OCI-LY1 (cell line): ENCODE data around the gene FUT8.

Source experiments
- H2AFZ ChIP-seq: fragments of 200-600 bp; sonication (generic), shearing (Covaris generic); 2 replicates; pipeline ENCODE4 v1.6.0; 2014; ENCODE audit warnings: antibody characterized with exemption, mild to moderate bottlenecking, low read length
- H3F3A ChIP-seq: fragments of 200-600 bp; sonication (generic), shearing (Covaris generic); 2 replicates; pipeline ENCODE4 v1.6.0; 2014; ENCODE audit warnings: mild to moderate bottlenecking, antibody characterized with exemption, low read length, moderate library complexity; ENCODE audit not compliant: insufficient read depth
- H3K27ac ChIP-seq: fragments of 200-600 bp; sonication (generic); 2 replicates; pipeline ENCODE4 v1.5.1; 2014; ENCODE audit warnings: low read length, mixed run types, mild to moderate bottlenecking, low read depth; ENCODE audit not compliant: poor library complexity, severe bottlenecking
- H3K27me3 ChIP-seq: fragments of 200-600 bp; sonication (generic); 2 replicates; pipeline ENCODE4 v1.6.0; 2014; ENCODE audit warnings: antibody characterized with exemption, mild to moderate bottlenecking, low read length, moderate library complexity; ENCODE audit not compliant: insufficient read depth
- H3K36me3 ChIP-seq: fragments of 200-600 bp; sonication (generic); 2 replicates; pipeline ENCODE4 v1.6.1; 2014; ENCODE audit warnings: mild to moderate bottlenecking, antibody characterized with exemption, low read length, moderate library complexity, mixed read lengths; ENCODE audit not compliant: insufficient read depth
- H3K4me1 ChIP-seq: fragments of 200-600 bp; sonication (generic); 2 replicates; pipeline ENCODE4 v1.5.1; 2014; ENCODE audit warnings: mild to moderate bottlenecking, low read length, moderate library complexity; ENCODE audit not compliant: insufficient read depth, severe bottlenecking
- H3K4me2 ChIP-seq: fragments of 200-600 bp; sonication (generic), shearing (Covaris generic); 2 replicates; pipeline ENCODE4 v1.6.1; 2014; ENCODE audit warnings: low read length
- H3K4me3 ChIP-seq: fragments of 200-600 bp; sonication (generic); 2 replicates; pipeline ENCODE4 v1.5.1; 2014; ENCODE audit warnings: low read length, low read depth, mild to moderate bottlenecking, mixed read lengths; ENCODE audit not compliant: poor library complexity, severe bottlenecking
- H3K79me2 ChIP-seq: fragments of 200-600 bp; shearing (Covaris generic); 2 replicates; pipeline ENCODE4 v1.6.1; 2016; ENCODE audit warnings: mixed run types, low read length, mixed read lengths; ENCODE audit not compliant: insufficient read depth
- H3K9ac ChIP-seq: fragments of 200-600 bp; sonication (generic), shearing (Covaris generic); 2 replicates; pipeline ENCODE4 v1.6.1; 2014; ENCODE audit warnings: mild to moderate bottlenecking, low read length, mixed read lengths
- H3K9me2 ChIP-seq: fragments of 200-600 bp; sonication (generic), shearing (Covaris generic); 2 replicates; pipeline ENCODE4 v1.6.1; 2014; ENCODE audit warnings: low read depth, mild to moderate bottlenecking, low read length, mixed read lengths
- H3K9me3 ChIP-seq: fragments of 200-600 bp; shearing (Covaris generic); 2 replicates; pipeline ENCODE4 v1.6.1; 2014; ENCODE audit warnings: low read length, mixed read lengths
- H4K20me1 ChIP-seq: fragments of 200-600 bp; sonication (generic), shearing (Covaris generic); 2 replicates; pipeline ENCODE4 v1.6.0; 2016; ENCODE audit warnings: mild to moderate bottlenecking, low read length; ENCODE audit not compliant: insufficient read depth
- CTCF ChIP-seq: fragments of 200-600 bp; sonication (generic), shearing (Covaris generic); IDR thresholded peaks from 2 replicates; pipeline ENCODE4 v1.5.1; 2017; ENCODE audit warnings: mild to moderate bottlenecking, antibody characterized with exemption, low read length, moderate library complexity, mixed read lengths
- EZH2 ChIP-seq: fragments of 200-600 bp; sonication (generic), shearing (Covaris generic); IDR thresholded peaks from 2 replicates; pipeline ENCODE4 v1.8.0; 2017; ENCODE audit warnings: borderline replicate concordance, mixed run types, mild to moderate bottlenecking, antibody characterized with exemption, low read length, moderate library complexity, mixed read lengths

The FUT8 gene

GRCh38 chr14:65472189-65472588 lies 59.7 kb downstream of the FUT8 start:
- Histone ChIP-seq H3K4me1 (peaks cover 19% of the 10 kb centered on the region), H3K9me3 (no peaks in the 10 kb centered on the region), H4K20me1 (no peaks in the 10 kb centered on the region), H3K4me3 (no peak overlapping the region), H3K79me2 (peaks cover 38% of the 10 kb centered on the region), H2AFZ (no peak overlapping the region), H3K4me2 (no peak overlapping the region), H3F3A (no peaks in the 10 kb centered on the region), H3K36me3 (peaks cover 4% of the 10 kb centered on the region; the same call in 1 of the 2 replicates), H3K9ac (no peak overlapping the region), H3K9me2 (no peaks in the 10 kb centered on the region), H3K27me3 (no peaks in the 10 kb centered on the region), H3K27ac (no peak overlapping the region)
- TF ChIP-seq CTCF: no peak
- TF ChIP-seq EZH2: no peak

GRCh38 chr14:65476273-65476941 lies 63.9 kb downstream of the FUT8 start:
- H3K4me1 ChIP-seq: no peaks in the 10 kb centered on the region
- TF ChIP-seq EZH2 (no peak), CTCF (no peak)
- H3F3A ChIP-seq: no peaks in the 10 kb centered on the region
- H3K36me3 ChIP-seq: peaks cover 14% of the 10 kb centered on the region; the same call in 1 of the 2 replicates
- no peaks in the 10 kb centered on the region for H3K9me2 ChIP-seq
- H3K27me3 ChIP-seq: no peaks in the 10 kb centered on the region
- H2AFZ ChIP-seq: no peak overlapping the region
- H4K20me1 ChIP-seq: no peaks in the 10 kb centered on the region
- no peak overlapping the region for H3K4me3 ChIP-seq
- no peak overlapping the region for H3K27ac ChIP-seq
- peaks cover 42% of the 10 kb centered on the region for H3K79me2 ChIP-seq
- no peak overlapping the region for H3K9ac ChIP-seq
- no peaks in the 10 kb centered on the region for H3K9me3 ChIP-seq
- H3K4me2 ChIP-seq: no peak overlapping the region

GRCh38 chr14:65476942-65477318 lies 64.4 kb downstream of the FUT8 start:
- H3K4me1 ChIP-seq: no peaks in the 10 kb centered on the region

More at GRCh38 chr14:65476942-65477318, 64.4 kb downstream of the FUT8 start:
- H3F3A ChIP-seq: no peaks in the 10 kb centered on the region
- peaks cover 43% of the 10 kb centered on the region for H3K79me2 ChIP-seq
- H3K27ac ChIP-seq: no peak overlapping the region
- no peak overlapping the region for H3K4me3 ChIP-seq
- H3K9me3 ChIP-seq: no peaks in the 10 kb centered on the region
- no peaks in the 10 kb centered on the region for H4K20me1 ChIP-seq
- H3K9ac ChIP-seq: no peak overlapping the region
- no peaks in the 10 kb centered on the region for H3K27me3 ChIP-seq
- no peak overlapping the region for H2AFZ ChIP-seq
- H3K9me2 ChIP-seq: no peaks in the 10 kb centered on the region
- no peak for TF ChIP-seq EZH2
- TF ChIP-seq CTCF: no peak
- H3K4me2 ChIP-seq: no peak overlapping the region
- H3K36me3 ChIP-seq: peaks cover 14% of the 10 kb centered on the region; the same call in 1 of the 2 replicates
